Prostate gland (tissue), 2 donors: ENCODE results near the gene MAFG.

Experiments
- POLR2AphosphoS5 ChIP-seq: sonication (generic); formaldehyde crosslinking; IDR thresholded peaks from one replicate; pipeline ENCODE4 v1.6.1; 2017; ENCODE audit warnings: antibody characterized with exemption
- TF ChIP-seq, protein P1 (sequence below), 4 experiments: fragments of 200-600 bp in 2 of 4; fragments of 450-650 bp in 2 of 4; sonication (generic) in 2 of 4; IDR thresholded peaks; 1 replicate in 3 of 4; 2 replicates in 1 of 4; pipeline ENCODE4 v1.5.1; 2016 to 2019; ENCODE audit warnings: antibody characterized with exemption in 4 of 4, mild to moderate bottlenecking in 2 of 4, moderate library complexity in 2 of 4

DNA sequence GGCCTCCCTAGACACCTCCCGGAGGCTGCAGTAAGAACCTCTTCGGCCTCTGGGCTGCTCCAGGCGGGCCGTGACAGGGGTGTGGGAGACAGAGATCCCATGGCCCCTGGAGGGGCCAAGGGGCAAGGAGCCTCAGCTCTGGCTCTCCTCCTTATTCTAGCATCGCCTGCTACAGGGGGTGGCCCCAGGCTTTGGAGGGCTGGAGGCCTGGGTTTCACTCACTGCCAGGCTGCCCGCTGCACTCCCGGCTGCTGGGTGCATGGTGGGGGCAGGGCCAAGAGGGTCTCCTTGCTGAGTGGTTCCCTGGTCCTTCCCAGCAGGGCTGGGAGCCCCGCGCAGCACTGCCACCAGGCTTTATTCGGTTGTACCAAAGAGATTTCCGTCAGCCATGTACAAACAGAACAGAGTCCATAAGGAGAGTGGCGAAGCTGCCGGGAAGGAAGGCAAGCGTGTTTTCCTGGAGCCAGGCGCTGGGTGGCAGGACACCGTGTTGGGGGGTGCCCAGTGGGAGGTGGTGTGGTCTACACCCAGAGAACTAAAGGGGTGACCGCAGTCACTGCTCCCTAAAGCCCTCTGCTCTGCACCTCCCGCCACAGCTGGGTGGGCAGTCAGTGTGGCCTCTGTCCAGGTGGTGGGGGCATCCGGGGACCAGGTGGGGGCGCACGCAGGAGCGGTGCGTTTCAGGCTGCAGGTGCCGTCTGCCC, 23.5 kb downstream of the MAFG start:
- TF ChIP-seq, protein P1, sequence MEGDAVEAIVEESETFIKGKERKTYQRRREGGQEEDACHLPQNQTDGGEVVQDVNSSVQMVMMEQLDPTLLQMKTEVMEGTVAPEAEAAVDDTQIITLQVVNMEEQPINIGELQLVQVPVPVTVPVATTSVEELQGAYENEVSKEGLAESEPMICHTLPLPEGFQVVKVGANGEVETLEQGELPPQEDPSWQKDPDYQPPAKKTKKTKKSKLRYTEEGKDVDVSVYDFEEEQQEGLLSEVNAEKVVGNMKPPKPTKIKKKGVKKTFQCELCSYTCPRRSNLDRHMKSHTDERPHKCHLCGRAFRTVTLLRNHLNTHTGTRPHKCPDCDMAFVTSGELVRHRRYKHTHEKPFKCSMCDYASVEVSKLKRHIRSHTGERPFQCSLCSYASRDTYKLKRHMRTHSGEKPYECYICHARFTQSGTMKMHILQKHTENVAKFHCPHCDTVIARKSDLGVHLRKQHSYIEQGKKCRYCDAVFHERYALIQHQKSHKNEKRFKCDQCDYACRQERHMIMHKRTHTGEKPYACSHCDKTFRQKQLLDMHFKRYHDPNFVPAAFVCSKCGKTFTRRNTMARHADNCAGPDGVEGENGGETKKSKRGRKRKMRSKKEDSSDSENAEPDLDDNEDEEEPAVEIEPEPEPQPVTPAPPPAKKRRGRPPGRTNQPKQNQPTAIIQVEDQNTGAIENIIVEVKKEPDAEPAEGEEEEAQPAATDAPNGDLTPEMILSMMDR (IDR thresholded peaks at IDR 0.05), result no peak
- TF ChIP-seq POLR2AphosphoS5, result no peak
